HG02678 (cell line): ENCODE results near the gene TSC2.

Experiments used
- ATAC-seq: cut with Tn5 transposase; IDR thresholded peaks from one replicate; pipeline ENCODE4 v1.9.1; 2021; ENCODE audit warnings: mild to moderate bottlenecking, moderate library complexity; ENCODE audit not compliant: unreplicated experiment

The TSC2 gene

GRCh38 chr16:2083876-2084780 is 36.3 kb downstream of the TSC2 start:
- no peak for ATAC-seq

GRCh38 chr16:2084895-2085625 is 37.3 kb downstream of the TSC2 start:
- ATAC-seq: no peak

GRCh38 chr16:2085669-2086068 is 37.9 kb downstream of the TSC2 start:
- no peak for ATAC-seq

GRCh38 chr16:2086106-2086742 is 38.4 kb downstream of the TSC2 start:
- ATAC-seq: no peak

- ATAC-seq: no peak
Measured at GRCh38 chr16:2086812-2087747, 39.3 kb downstream of the TSC2 start.

GRCh38 chr16:2087748-2088631 is 40.2 kb downstream of the TSC2 start:
- no peak for ATAC-seq

- ATAC-seq: no peak
Measured at GRCh38 chr16:2088759-2089358, 41.1 kb downstream of the TSC2 start.

- ATAC-seq: no peak
Measured at GRCh38 chr16:2089706-2090480, 42.1 kb downstream of the TSC2 start.

- no peak for ATAC-seq
Measured at GRCh38 chr16:2090481-2090776, 42.6 kb downstream of the TSC2 start.

- ATAC-seq: no peak
Measured at GRCh38 chr16:2090777-2091546, 43.2 kb downstream of the TSC2 start.

- ATAC-seq: no peak
Measured at GRCh38 chr16:2091547-2092255, 43.9 kb downstream of the TSC2 start.

- no peak for ATAC-seq
Measured at GRCh38 chr16:2092256-2092620, 44.5 kb downstream of the TSC2 start.

GRCh38 chr16:2092866-2093265 is 45.1 kb downstream of the TSC2 start:
- ATAC-seq: no peak

- ATAC-seq: no peak
Measured at GRCh38 chr16:2093793-2094192, 46.0 kb downstream of the TSC2 start.

- ATAC-seq: no peak
Measured at GRCh38 chr16:2095315-2095853, 47.6 kb downstream of the TSC2 start.

GRCh38 chr16:2095918-2096582 is 48.3 kb downstream of the TSC2 start:
- ATAC-seq: no peak
